Stimulated activated CD4-positive, alpha-beta T cell treated with anti-CD3 and anti-CD28 coated beads, Interleukin-15, amount 100 ng/mL, for 1 hour (primary cell): ENCODE measurements around the gene ARL10.
A peak's percentile ranks its signal among the peaks of the same experiment; 100 is the strongest.
"Not testable (repeated sequence)": the region's sequence is repeated elsewhere in the genome, so short reads cannot be mapped to it uniquely, and the experiment has no call there.

Source experiments
- DNase-seq, 2 donors: peaks; one replicate each; pipeline ENCODE4 v3.0.0-alpha.2; 2020; ENCODE audit warnings: low read depth in 1 of 2, low spot score in 1 of 2

Gene ARL10

GRCh38 chr5:176388444-176389134 is 23.3 kb downstream of the ARL10 start, which contains the start of the genes HIGD2A and NOP16:
Gene HIGD2A, plus strand, starts transcription at chr5:176388751. Its CDS starts 69 bp downstream, at chr5:176388820.
Gene NOP16, minus strand, starts transcription at chr5:176388598. Its CDS starts 59 bp downstream, at chr5:176388539.
- peak; percentile 97 to 98 for DNase-seq

DNA sequence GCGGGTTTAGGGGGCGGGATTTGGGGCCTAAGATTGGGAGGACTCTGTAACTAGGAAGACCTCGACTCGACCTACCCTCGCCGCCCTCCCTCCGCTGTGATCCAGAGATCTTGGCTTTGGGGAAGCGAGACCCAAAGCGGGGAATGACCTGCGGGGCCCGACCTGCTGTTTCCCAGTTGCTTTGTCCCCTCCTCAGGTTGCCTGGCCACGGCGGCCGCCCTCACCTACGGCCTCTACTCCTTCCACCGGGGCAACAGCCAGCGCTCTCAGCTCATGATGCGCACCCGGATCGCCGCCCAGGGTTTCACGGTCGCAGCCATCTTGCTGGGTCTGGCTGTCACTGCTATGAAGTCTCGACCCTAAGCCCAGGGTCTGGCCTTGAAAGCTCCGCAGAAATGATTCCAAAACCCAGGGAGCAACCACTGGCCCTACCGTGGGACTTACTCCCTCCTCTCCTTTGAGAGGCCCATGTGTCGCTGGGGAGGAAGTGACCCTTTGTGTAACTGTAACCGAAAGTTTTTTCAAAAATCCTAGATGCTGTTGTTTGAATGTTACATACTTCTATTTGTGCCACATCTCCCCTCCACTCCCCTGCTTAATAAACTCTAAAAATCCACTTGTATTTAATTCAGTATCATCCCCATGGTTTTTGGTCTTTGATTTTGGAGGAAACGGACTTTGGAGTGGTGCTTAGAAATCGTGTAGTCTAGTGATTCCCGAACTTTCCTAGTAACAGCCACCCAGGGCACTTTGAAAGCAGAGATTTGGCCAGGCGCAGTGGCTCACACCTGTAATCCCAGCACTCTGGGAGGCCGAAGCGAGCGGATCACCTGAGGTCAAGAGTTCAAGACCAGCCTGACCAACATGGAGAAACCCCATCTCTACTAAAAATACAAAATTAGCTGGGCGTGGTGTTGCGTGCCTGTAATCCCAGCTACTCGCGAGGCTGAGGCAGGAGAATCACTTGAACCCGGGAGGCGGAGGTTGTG is 24.1 kb downstream of the ARL10 start:
- DNase-seq = no peak

- no peak for DNase-seq
These were observed 26.2 kb downstream of the ARL10 start for GRCh38 chr5:176391479-176391878.

GRCh38 chr5:176391999-176392398 is 26.7 kb downstream of the ARL10 start:
- DNase-seq = no peak

DNA sequence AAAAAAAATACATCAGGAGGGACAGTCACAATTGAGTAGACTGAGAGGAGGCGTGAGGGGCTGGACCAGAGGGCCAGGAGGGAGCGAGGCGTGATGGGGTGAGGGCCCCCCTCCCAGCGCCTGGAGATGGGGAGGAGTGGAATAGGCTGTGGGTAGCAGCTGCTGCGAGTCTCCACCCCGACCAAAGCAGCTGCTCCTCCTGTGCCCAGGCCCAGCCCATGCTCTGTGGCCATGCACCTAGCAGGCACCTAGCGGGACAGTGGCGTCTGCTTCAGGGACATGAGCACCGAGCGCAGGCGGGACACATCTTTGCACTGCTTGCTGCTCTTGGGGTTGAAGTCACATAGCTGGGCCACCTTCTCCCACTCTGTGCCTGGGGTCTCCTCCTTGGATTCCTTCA is 27.2 kb downstream of the ARL10 start:
- no peak for DNase-seq

- no peak for DNase-seq
These were observed 28.8 kb downstream of the ARL10 start for GRCh38 chr5:176394096-176394495.

DNA sequence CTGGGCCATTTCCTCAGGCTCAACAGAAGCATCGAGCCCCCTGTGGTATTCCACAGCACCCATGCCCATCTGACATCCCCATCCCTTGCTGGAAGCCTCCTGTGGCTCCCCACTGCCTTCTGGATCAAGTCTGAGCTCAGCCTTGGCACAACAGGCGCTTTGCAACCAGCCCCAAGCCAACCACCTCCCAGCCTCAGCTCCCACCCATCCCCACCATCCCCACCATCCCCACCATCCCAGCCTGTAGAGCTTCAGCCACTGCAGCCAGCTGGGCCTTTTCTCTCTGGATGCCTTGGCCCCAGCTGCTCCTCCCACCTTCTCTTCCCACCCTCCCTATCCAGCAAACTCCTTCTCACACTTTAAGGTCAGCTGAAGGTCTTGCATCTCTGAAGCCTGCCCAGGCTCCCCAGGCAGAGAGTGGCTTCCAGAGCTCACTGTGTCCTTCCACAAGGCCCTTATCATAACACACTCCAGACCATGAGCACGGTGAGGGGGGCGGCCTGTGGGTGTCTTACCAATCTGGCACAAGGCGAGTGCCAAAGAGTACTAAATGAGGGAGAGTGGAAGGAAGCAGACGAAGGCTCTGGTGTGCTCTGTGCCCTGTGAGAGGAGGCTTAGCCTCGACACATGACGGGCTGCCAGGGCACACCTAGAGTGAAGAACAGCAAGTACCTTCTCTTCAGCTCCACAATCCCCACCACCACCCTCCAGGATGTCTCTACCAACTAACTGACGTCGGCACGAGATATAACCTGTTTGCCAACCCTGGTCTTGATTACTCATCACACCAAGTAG is 29.8 kb downstream of the ARL10 start:
- DNase-seq = no peak

GRCh38 chr5:176396330-176396729 is 31.0 kb downstream of the ARL10 start:
- no peak for DNase-seq

GRCh38 chr5:176397736-176398420 is 32.6 kb downstream of the ARL10 start:
- DNase-seq = no peak

GRCh38 chr5:176400382-176401156 is 35.3 kb downstream of the ARL10 start:
- DNase-seq = no peak

- DNase-seq = no peak
These were observed 36.3 kb downstream of the ARL10 start for GRCh38 chr5:176401281-176402205.

DNA sequence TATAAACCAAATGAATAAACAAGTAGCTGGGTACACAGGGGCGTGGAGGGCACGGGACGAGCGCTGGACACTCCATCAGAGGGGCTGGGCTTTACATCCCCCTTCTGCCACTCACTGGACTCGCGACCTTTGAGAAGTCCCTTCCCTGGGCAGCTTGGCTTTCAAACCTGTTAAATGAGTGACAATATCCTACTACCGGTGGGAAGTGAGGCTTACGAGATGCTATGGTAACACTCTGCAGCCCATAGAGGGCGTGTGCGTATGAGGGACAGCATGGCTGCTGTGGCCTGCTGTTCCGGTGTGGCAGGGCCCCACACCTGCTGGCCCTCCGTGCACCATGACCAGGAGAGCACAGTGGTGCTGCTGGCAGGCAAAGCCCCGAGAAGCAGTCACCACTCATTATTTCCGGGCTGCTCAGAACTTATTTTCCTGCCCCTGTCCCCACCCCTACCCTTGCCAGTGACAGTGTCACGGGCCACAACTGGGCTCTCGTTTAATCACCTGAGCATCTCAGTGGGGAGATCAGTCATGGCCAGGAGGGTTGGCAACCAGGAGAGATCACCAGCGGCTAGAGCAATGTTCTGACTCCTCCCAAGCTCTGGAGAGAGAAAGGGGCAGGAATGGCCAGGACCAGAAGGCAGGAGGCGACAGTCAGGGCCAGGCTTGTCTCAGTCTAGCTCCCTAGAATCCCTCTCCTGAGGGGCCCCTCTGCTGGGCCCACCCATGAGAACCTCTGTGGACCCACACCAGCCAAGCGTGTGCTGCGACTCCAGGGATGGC is 40.6 kb downstream of the ARL10 start:
- no peak for DNase-seq

DNA sequence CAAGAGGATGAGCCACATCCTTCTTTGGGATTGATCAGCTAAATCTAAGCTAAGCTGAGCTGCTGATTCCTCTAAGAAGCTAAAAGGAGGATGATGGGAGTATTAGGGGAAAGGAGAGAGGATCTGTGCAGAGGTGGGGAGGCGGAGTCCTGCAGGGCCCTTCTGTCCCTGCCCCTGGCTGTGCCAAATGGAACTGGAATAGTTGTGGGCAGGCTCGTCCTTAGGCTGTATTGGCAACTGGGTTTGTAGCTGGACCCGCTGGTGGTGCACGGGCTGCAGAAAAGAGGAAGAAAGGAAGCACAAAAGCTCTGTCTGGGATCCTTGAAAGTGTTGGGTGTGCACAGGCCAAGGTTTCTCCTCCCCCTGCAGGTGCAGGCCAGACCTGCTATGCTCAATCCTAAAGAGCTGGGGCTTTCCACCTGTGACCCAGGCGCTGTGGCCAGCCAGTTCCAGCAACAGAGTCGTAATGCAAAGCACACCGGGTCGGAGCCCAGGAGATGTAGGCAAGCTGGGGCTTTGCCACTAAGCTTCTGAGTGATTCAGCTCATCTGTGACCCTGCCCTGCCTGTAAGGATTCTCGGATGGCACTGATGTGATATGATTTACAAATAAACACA is 41.3 kb downstream of the ARL10 start:
- no peak for DNase-seq

- no peak for DNase-seq
These were observed 42.4 kb downstream of the ARL10 start for GRCh38 chr5:176407456-176408251.

- DNase-seq = not testable (repeated sequence)
These were observed 42.9 kb downstream of the ARL10 start for GRCh38 chr5:176408252-176408573.

- DNase-seq = no peak
These were observed 43.3 kb downstream of the ARL10 start for GRCh38 chr5:176408590-176408989.

- no peak for DNase-seq
These were observed 44.5 kb downstream of the ARL10 start for GRCh38 chr5:176409765-176410164.
